22Rv1 (cell line): Measurements from ENCODE around the gene USP3.

ENCODE experiments used
- ZFX ChIP-seq: fragments of 450-650 bp; IDR thresholded peaks from 2 replicates; pipeline ENCODE4 v1.6.1; 2017; ENCODE audit warnings: antibody characterized with exemption, borderline replicate concordance
- TF ChIP-seq, protein P1 (sequence below): fragments of 450-650 bp; IDR thresholded peaks from 2 replicates; pipeline ENCODE4 v1.5.1; 2017; ENCODE audit warnings: mild to moderate bottlenecking

DNA sequence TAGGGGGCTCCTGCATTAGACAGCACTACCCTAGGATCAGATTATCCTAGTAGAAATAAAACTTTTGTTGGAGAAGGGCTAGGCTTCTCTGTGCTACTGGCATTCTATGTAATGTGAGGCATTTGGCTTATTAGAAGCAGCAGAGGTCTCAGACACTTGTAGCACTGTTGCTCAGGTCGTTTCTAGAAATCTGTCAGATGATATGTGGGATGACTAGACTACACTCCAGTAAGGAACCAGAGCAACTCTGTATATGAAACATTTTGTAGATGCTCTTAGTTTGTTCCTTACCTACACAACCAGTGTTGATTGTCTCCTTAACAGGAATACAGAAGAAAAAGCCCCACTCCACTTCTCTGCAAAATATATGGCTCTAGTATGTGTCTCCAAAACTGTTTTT lies 70.9 kb downstream of the USP3 start:
- TF ChIP-seq, protein P1, sequence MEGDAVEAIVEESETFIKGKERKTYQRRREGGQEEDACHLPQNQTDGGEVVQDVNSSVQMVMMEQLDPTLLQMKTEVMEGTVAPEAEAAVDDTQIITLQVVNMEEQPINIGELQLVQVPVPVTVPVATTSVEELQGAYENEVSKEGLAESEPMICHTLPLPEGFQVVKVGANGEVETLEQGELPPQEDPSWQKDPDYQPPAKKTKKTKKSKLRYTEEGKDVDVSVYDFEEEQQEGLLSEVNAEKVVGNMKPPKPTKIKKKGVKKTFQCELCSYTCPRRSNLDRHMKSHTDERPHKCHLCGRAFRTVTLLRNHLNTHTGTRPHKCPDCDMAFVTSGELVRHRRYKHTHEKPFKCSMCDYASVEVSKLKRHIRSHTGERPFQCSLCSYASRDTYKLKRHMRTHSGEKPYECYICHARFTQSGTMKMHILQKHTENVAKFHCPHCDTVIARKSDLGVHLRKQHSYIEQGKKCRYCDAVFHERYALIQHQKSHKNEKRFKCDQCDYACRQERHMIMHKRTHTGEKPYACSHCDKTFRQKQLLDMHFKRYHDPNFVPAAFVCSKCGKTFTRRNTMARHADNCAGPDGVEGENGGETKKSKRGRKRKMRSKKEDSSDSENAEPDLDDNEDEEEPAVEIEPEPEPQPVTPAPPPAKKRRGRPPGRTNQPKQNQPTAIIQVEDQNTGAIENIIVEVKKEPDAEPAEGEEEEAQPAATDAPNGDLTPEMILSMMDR: no peak
- no peak for TF ChIP-seq ZFX
